GM12873 (cell line): Measurements from ENCODE around the gene NR4A1.

Source experiments
- CTCF ChIP-seq: IDR thresholded peaks from 2 replicates; pipeline ENCODE4 v1.5.1; 2012; ENCODE audit warnings: low read depth, mild to moderate bottlenecking, moderate library complexity, low read length, control low read depth; ENCODE audit not compliant: insufficient read depth; ENCODE audit errors: missing control alignments

NR4A1 gene

GRCh38 chr12:52046859-52047258 is 4.4 kb upstream of the NR4A1 start:
- TF ChIP-seq CTCF, result no peak

GRCh38 chr12:52049286-52049685 is 2.0 kb upstream of the NR4A1 start:
- TF ChIP-seq CTCF, result no peak

GRCh38 chr12:52049688-52050087 is 1.6 kb upstream of the NR4A1 start:
- no peak for TF ChIP-seq CTCF

GRCh38 chr12:52050116-52050757 is 1.0 kb upstream of the NR4A1 start:
- TF ChIP-seq CTCF, result no peak

- no peak for TF ChIP-seq CTCF
Measured at GRCh38 chr12:52052468-52053186, 1.4 kb downstream of the NR4A1 start.

- TF ChIP-seq CTCF, result no peak
Measured at GRCh38 chr12:52053536-52054209, 2.4 kb downstream of the NR4A1 start.

GRCh38 chr12:52054231-52054832 is 3.1 kb downstream of the NR4A1 start:
- no peak for TF ChIP-seq CTCF
